COLO829 (cell line): Measurements from ENCODE around the gene CACNA1I.

Experiments
- DNase-seq: peaks from one replicate; pipeline ENCODE4 v3.0.0; 2012; ENCODE audit warnings: low spot score

CACNA1I gene

GRCh38 chr22:39699631-39700360 lies 129.2 kb downstream of the CACNA1I start:
- no peak for DNase-seq

DNA sequence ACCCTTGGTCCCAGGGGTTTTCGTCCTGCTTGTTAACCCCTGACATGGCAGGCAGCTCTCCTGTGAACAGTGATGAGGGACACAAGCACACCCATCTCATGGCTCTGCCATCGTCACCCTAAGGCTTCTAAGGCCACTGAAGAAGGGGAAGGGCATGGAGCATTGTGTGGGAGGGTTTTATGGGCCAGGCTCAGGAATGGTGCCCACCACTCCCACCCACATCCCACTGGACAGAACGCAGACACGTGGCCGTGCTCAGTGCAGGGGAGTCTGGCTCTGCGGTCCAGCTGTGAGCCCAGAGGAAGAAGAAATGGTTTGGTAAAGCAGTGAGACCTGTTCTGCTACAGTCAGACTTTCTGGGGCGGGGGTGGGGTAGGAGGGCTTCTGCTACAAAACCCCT lies 130.0 kb downstream of the CACNA1I start:
- no peak for DNase-seq

DNA sequence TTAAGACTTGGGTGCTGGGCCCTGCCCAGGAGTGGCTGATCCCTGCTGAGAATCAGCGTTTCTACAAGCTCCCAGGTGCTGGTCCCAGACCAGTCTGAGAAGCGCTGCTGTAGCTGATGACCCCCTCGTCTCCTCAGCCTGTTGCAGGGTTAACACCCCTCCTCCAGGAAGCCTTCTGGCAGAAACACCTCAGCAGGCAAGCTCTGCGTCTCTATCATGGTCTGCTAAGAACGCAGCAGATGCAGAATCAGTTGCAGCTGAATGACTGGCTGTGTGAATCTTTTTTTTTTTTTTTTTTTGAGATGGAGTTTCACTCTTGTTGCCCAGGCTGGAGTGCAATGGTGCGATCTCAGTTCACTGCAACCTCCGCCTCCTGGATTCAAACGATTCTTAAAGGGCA lies 132.5 kb downstream of the CACNA1I start:
- DNase-seq: no peak

DNA sequence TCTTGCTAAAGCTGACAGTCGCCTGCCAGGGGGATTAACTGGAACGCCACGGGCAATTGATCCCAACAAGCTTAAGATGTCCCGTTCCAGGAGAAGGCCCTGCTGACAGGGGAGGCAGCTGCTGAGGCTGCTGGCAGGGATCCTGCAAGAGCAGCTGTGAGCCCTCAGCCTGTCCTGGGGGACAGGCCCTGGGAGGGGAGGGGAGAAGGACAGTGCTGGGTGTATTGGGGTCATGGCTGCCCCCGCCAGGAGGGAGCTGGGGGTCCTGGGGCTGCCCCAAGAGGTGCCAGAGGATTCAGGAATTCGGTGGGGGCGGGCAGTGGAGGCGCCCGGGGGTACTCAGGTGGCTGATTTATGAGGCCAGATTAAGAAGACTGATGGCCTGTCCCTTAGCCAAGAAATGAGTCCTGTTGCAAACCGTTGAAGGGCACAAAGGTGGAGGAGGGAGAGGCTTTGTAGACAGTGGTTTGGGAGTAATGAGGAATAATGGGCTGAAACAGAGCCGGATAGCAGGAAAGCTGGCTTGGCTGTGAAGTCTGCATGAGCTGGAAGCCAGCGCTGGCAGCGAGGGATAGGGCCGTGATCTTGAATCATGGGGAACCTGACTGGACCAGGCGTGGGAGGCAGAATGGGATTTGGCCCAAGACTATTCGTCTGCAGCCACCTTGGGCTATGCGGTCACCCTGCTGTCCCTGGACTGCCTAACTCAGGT lies 133.5 kb downstream of the CACNA1I start:
- DNase-seq: no peak

DNA sequence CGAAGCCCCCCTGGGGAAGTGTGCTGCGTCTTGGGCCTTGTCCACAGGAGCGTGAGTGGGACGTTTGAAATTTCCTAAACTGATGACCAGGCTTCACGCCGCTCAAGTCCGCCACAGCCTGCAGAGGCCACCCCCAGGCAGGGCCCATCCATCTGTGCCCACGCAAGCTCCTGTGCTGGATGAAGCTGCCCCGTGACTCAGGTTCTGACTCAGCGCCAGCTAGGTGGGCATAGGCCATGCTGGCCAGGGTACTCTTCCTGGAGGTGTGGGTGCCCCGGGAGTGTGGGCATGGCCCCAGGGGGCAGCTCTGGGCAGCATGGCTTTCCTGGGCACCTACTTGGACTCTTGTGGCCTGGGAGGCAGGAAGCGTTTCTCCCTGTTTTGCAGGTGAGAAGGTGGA lies 134.8 kb downstream of the CACNA1I start:
- DNase-seq: no peak

- no peak for DNase-seq
These were observed 136.0 kb downstream of the CACNA1I start for GRCh38 chr22:39706376-39707140.

GRCh38 chr22:39707351-39707750 lies 136.8 kb downstream of the CACNA1I start:
- DNase-seq: no peak

DNA sequence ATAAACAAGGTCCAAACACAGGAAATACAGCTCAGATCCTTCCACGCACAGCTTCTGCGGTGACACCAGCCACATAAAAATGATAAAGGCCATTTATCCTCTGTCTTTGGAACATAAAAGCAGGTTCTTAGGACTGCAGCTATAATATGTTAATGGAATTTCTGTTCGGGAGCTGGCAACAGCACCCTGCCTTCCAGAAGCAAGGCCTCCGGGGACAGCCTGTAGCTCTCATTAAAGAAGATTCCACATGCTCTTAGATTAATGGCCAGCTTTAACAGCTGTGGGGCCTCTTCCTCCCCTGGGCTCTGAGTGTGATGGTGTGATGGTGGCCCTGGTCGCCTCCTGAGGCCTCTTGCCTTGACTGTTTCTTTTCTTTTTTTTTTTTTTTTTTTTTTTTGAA lies 137.3 kb downstream of the CACNA1I start:
- DNase-seq: no peak

GRCh38 chr22:39710380-39711150 lies 140.0 kb downstream of the CACNA1I start:
- no peak for DNase-seq

DNA sequence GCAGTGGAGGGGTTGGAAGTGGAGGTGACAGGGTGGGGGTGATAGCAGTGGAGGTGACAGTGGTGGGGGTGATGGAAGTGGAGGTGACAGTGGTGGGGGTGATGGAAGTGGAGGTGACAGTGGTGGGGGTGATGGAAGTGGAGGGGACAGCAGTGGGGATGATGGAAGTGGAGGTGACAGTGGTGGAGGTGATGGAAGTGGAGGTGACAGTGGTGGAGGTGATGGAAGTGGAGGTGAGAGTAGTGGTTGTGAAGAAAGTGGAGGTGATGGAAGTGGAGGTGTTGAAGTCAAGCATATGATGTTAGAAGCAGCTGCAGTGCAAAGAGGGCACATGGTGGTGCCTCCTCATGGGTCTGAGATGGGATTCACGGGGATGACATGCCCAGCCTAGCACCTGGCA lies 141.5 kb downstream of the CACNA1I start:
- no peak for DNase-seq

- DNase-seq: peak; percentile 16
These were observed 142.4 kb downstream of the CACNA1I start for GRCh38 chr22:39712751-39713525.

GRCh38 chr22:39713799-39714290 lies 143.3 kb downstream of the CACNA1I start:
- no peak for DNase-seq

GRCh38 chr22:39714321-39714720 lies 143.8 kb downstream of the CACNA1I start:
- no peak for DNase-seq

GRCh38 chr22:39715778-39716495 lies 145.4 kb downstream of the CACNA1I start:
- DNase-seq: no peak

GRCh38 chr22:39716534-39716933 lies 146.0 kb downstream of the CACNA1I start:
- peak; percentile 24 for DNase-seq

DNA sequence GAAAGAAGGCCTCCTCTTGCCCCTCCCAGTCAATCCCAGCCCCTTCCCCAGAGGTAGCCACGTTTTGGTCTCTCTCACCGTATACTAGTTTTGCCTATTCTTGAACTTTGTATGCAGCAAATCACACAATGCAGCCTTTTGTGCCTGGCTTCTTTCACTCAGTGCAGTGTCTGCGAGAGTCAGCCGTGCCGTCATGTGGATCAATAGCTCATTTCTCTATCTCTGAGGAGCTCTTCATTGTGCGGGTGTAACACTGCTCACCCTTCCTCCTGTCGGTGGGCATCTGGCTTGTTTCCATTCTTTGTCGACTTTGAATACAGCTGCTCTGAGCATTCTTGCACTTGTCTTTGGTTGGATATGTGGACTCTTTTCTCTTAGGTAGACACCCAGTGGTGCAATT lies 146.5 kb downstream of the CACNA1I start:
- peak; percentile 73 for DNase-seq

DNA sequence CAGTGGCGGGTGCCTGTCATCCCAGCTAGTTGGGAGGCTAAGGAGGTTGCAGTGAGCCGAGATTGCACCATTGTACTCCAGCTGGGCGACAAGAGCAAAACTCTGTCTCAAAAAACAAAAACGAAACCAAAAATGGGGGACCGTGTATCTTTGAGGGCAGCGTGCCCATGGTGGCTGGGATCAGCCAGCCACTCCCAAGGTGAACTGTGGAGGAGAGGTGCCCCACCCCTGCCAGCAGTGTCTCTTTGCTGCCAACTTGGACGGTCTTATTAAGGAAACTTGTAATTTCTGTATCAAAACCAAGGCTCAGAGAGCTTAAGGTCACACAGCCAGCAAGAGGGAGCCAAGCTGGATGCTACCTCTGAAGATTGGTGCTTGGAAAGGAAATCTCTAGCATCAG lies 147.7 kb downstream of the CACNA1I start:
- no peak for DNase-seq

- DNase-seq: no peak
These were observed 148.4 kb downstream of the CACNA1I start for GRCh38 chr22:39718921-39719475.

- no peak for DNase-seq
These were observed 149.3 kb downstream of the CACNA1I start for GRCh38 chr22:39719559-39720450.
